Endothelial cell of umbilical vein (primary cell): ENCODE measurements around the gene TMCO6. TPM values are rescaled to one million over a fixed set of nuclear protein-coding genes. Genes with fewer than 3 reads are reported as not detected.
"Not testable (repeated sequence)": the region's sequence is repeated elsewhere in the genome, so short reads cannot be mapped to it uniquely, and the experiment has no call there.

Experiments used
- BruUV-seq: library from RNA; stranded (reverse); fragments of 400-500 nt; replicated peaks from 2 replicates; lab custom pipeline; 2021; lab: Mats Ljungman, UMichigan
- CTCF ChIA-PET: fragments of 300-600, 350-600 bp; sonication (Branson Sonifier 250); formaldehyde crosslinking; loops from one replicate; lab custom pipeline; 2021; ENCODE audit warnings: antibody characterized with exemption, inconsistent platforms; lab: Charles Lee
- POLR2A ChIA-PET: fragments of 300-600, 350-600 bp; sonication (Branson Sonifier 250); formaldehyde crosslinking; loops from one replicate; lab custom pipeline; 2021; ENCODE audit warnings: antibody characterized with exemption, inconsistent platforms; lab: Charles Lee
- DNase-seq: peaks from one replicate; pipeline ENCODE4 v3.0.0-alpha.2; 2011; ENCODE audit warnings: low read depth, low spot score
- FAIRE-seq: peaks from 2 replicates; lab custom pipeline; 2011; peaks lifted over from hg19 to GRCh38; lab: Jason Lieb, UNC
- H2AFZ ChIP-seq: 2 replicates; pipeline ENCODE4 v1.6.0; 2012; ENCODE audit warnings: low read depth, low read length, control low read depth, inconsistent platforms
- H3K27ac ChIP-seq: 2 replicates; pipeline ENCODE4 v1.5.1; 2011; ENCODE audit warnings: low read depth, mild to moderate bottlenecking, control low read depth, low read length, moderate library complexity; ENCODE audit not compliant: insufficient read depth
- H3K27me3 ChIP-seq, 2 experiments: 2 replicates each; pipeline versions ENCODE4 v1.6.0 to v1.6.1; 2011; ENCODE audit warnings: low read length in 2 of 2, mixed read lengths in 1 of 2; ENCODE audit not compliant: control insufficient read depth in 2 of 2, insufficient read depth in 2 of 2
- H3K36me3 ChIP-seq, 2 experiments: 2 replicates in 1 of 2; 3 replicates in 1 of 2; pipeline ENCODE4 v1.5.1; 2011; ENCODE audit warnings: low read length in 2 of 2, mild to moderate bottlenecking in 1 of 2, moderate library complexity in 1 of 2; ENCODE audit not compliant: control insufficient read depth in 2 of 2, insufficient read depth in 2 of 2; ENCODE audit errors: extremely low read depth in 1 of 2
- H3K4me1 ChIP-seq: 3 replicates; pipeline ENCODE4 v1.5.1; 2011; ENCODE audit warnings: mild to moderate bottlenecking, low read length; ENCODE audit not compliant: control insufficient read depth, insufficient read depth; ENCODE audit errors: extremely low read depth
- H3K4me2 ChIP-seq: 2 replicates; pipeline ENCODE4 v1.6.1; 2011; ENCODE audit warnings: low read length, control low read depth, mixed read lengths; ENCODE audit not compliant: insufficient read depth
- H3K4me3 ChIP-seq, 3 experiments: fragments of 200-600 bp in 1 of 3; sonication (generic), shearing (Covaris generic) in 1 of 3; replicated peaks in 1 of 3; 2 replicates each; pipeline ENCODE4 v1.5.1; 2011 to 2016; ENCODE audit warnings: control low read depth in 3 of 3, low read length in 3 of 3, mild to moderate bottlenecking in 2 of 3, inconsistent platforms in 1 of 3, low read depth in 1 of 3, moderate library complexity in 1 of 3; ENCODE audit not compliant: insufficient read depth in 1 of 3
- H3K79me2 ChIP-seq: 2 replicates; pipeline ENCODE4 v1.6.0; 2012; ENCODE audit warnings: low read length, inconsistent platforms; ENCODE audit not compliant: control insufficient read depth, insufficient read depth
- H3K9ac ChIP-seq: replicated peaks from 2 replicates; pipeline ENCODE3; 2011; ENCODE audit warnings: low read length, control low read depth; ENCODE audit not compliant: insufficient read depth; ENCODE audit errors: extremely low read depth
- H3K9me1 ChIP-seq: replicated peaks from 3 replicates; pipeline ENCODE4 v1.6.0; 2011; ENCODE audit warnings: mild to moderate bottlenecking, low read length; ENCODE audit not compliant: control insufficient read depth, insufficient read depth; ENCODE audit errors: extremely low read depth
- H3K9me3 ChIP-seq: replicated peaks from 2 replicates; pipeline ENCODE4 v1.5.1; 2012; ENCODE audit warnings: low read length, inconsistent platforms; ENCODE audit not compliant: control insufficient read depth, insufficient read depth
- H4K20me1 ChIP-seq: replicated peaks from 2 replicates; pipeline ENCODE3; 2011; ENCODE audit warnings: mild to moderate bottlenecking, low read length; ENCODE audit not compliant: control insufficient read depth, insufficient read depth; ENCODE audit errors: extremely low read depth
- CTCF ChIP-seq, 2 donors: IDR thresholded peaks; 1 replicate in 1 of 2; 2 replicates in 1 of 2; pipeline ENCODE4 v1.5.1; 2011; ENCODE audit warnings: low read length in 2 of 2, mild to moderate bottlenecking in 2 of 2, moderate library complexity in 2 of 2, control low read depth in 1 of 2, inconsistent platforms in 1 of 2, low read depth in 1 of 2; ENCODE audit not compliant: insufficient read depth in 1 of 2; ENCODE audit errors: extremely low read depth in 1 of 2
- EZH2 ChIP-seq: IDR thresholded peaks from 2 replicates; pipeline ENCODE4 v1.6.1; 2012; ENCODE audit warnings: borderline replicate concordance, low read depth, mild to moderate bottlenecking, moderate library complexity, low read length, inconsistent platforms; ENCODE audit not compliant: severe bottlenecking
- FOS ChIP-seq: IDR thresholded peaks from 2 replicates; pipeline ENCODE4 v1.6.1; 2011; ENCODE audit warnings: mild to moderate bottlenecking, low read length, moderate library complexity, borderline replicate concordance; ENCODE audit not compliant: insufficient read depth
- GATA2 ChIP-seq: IDR thresholded peaks from 2 replicates; pipeline ENCODE4 v1.7.0; 2011; ENCODE audit warnings: low read depth, mild to moderate bottlenecking, moderate library complexity, mixed read lengths, low read length; ENCODE audit not compliant: insufficient read length, insufficient read depth
- JUN ChIP-seq: IDR thresholded peaks from 2 replicates; pipeline ENCODE4 v1.6.1; 2011; ENCODE audit warnings: borderline replicate concordance, low read depth; ENCODE audit not compliant: insufficient read length, insufficient read depth
- MAX ChIP-seq: IDR thresholded peaks from 2 replicates; pipeline ENCODE4 v1.6.1; 2011; ENCODE audit not compliant: insufficient read depth, insufficient read length
- MYC ChIP-seq: IDR thresholded peaks from one replicate; pipeline ENCODE4 v1.6.1; 2011; ENCODE audit warnings: mild to moderate bottlenecking, low read depth, low read length
- POLR2A ChIP-seq: IDR thresholded peaks from 2 replicates; pipeline ENCODE4 v1.6.1; 2012; ENCODE audit warnings: low read depth, mild to moderate bottlenecking, control low read depth, low read length
- POLR2AphosphoS5 ChIP-seq: IDR thresholded peaks from 2 replicates; pipeline ENCODE4 v1.6.1; 2012; ENCODE audit warnings: low read depth, mild to moderate bottlenecking, control low read depth, low read length, moderate library complexity; ENCODE audit not compliant: insufficient read depth
- dilution Hi-C: fragments of 300-500 bp; cut with MboI; formaldehyde crosslinking; loops from one replicate; pipeline ENCODE4 v1.15.0; 2019; ENCODE audit warnings: low sequenced_read_pairs; ENCODE audit not compliant: extremely low pct_ligation_motif_present
- intact Hi-C: fragments of 100-400 bp; cut with micrococcal nuclease; formaldehyde crosslinking; loops from one replicate; pipeline ENCODE4 v1.10.0; 2022
- polyA plus RNA-seq, 4 experiments: library from polyadenylated mRNA; depleted of rRNA in 3 of 4; stranded (reverse) in 3 of 4; unstranded in 1 of 4; fragments of >200 nt; gene quantifications; 2 replicates each; pipeline versions ENCODE4 v1.2.1 to v1.2.3, GENCODE V29; 2011 to 2012; ENCODE audit warnings: missing spikeins in 1 of 4
- total RNA-seq: library from RNA; stranded (reverse); gene quantifications from 2 replicates; pipeline ENCODE4 v1.2.3, GENCODE V29; 2021

TMCO6 gene
- total and polyA plus RNA-seq, 2 donors (not counting 3 experiments of a cell fraction or from before 2014, with no cell fraction given): 22.0 to 23.7 TPM

- no peaks in the 10 kb centered on the region for H3K79me2 ChIP-seq
- H3K4me3 ChIP-seq: no peak overlapping the region
- H4K20me1 ChIP-seq: no peaks in the 10 kb centered on the region
- CTCF ChIA-PET: no interaction called here
- H3K27me3 ChIP-seq: no peaks in the 10 kb centered on the region
- H3K27ac ChIP-seq: no peak overlapping the region
- no peaks in the 10 kb centered on the region for H3K9me3 ChIP-seq
- TF ChIP-seq EZH2: no peak
- TF ChIP-seq CTCF (IDR thresholded peaks at IDR 0.05; ENCODE audit: extremely low read depth in 1 of 2, insufficient read depth in 1 of 2, low read depth in 1 of 2, low read length in 2 of 2): no peak
- no peak for TF ChIP-seq FOS
- no peak for TF ChIP-seq JUN
- TF ChIP-seq GATA2: no peak
- TF ChIP-seq POLR2A: no peak
- no peak for TF ChIP-seq MYC
- TF ChIP-seq POLR2AphosphoS5: no peak
- TF ChIP-seq MAX: no peak
- no peaks in the 10 kb centered on the region for H3K9me1 ChIP-seq
- DNase-seq (no peak), FAIRE-seq (no peak)
- intact Hi-C loops (no loop called here), dilution Hi-C loops (no loop called here)
- no peak overlapping the region for H2AFZ ChIP-seq
- H3K36me3 ChIP-seq: peaks cover 37 to 46% of the 10 kb centered on the region in 2 experiments
- H3K9ac ChIP-seq: no peak overlapping the region
- POLR2A ChIA-PET: no interaction called here
- H3K4me2 ChIP-seq: no peak overlapping the region
- BruUV-seq: no TSS peak
- H3K4me1 ChIP-seq: no peaks in the 10 kb centered on the region
These were observed 19.6 kb downstream of the TMCO6 start for GRCh38 chr5:140658870-140659269.

- H3K27me3 ChIP-seq, BruUV-seq, H3K9ac ChIP-seq, H3K4me3 ChIP-seq, FAIRE-seq, H3K27ac ChIP-seq, H3K4me1 ChIP-seq, H3K79me2 ChIP-seq, H3K9me1 ChIP-seq, DNase-seq, H4K20me1 ChIP-seq, H3K9me3 ChIP-seq, dilution Hi-C loops, POLR2A ChIA-PET, H3K4me2 ChIP-seq, intact Hi-C loops, H2AFZ ChIP-seq: not testable (repeated sequence)
- CTCF ChIA-PET: interaction anchor here (0.7 to 1.4 kb wide), 3 partner anchors 287 to 669 kb away, joined by 3 read pairs; no protein-coding TSS in a partner anchor
- peaks cover 29 to 41% of the 10 kb centered on the region in 2 experiments for H3K36me3 ChIP-seq
These were observed 21.1 kb downstream of the TMCO6 start for GRCh38 chr5:140660371-140660770.
